Fibroblast of pulmonary artery (primary cell): Measurements from ENCODE around the gene PRXL2B.

Experiments used
- DNase-seq: peaks from one replicate; pipeline ENCODE4 v3.0.0-alpha.2; 2010; ENCODE audit warnings: low read depth
- H3K4me3 ChIP-seq: replicated peaks from 2 replicates; pipeline ENCODE4 v1.5.1; 2011; ENCODE audit warnings: low read depth, mild to moderate bottlenecking, control low read depth, low read length, moderate library complexity
- TF ChIP-seq, protein P1 (sequence below): IDR thresholded peaks from 2 replicates; pipeline ENCODE4 v1.5.1; 2011; ENCODE audit warnings: mild to moderate bottlenecking, control low read depth, low read length, inconsistent platforms; ENCODE audit errors: missing control alignments

The PRXL2B gene

DNA sequence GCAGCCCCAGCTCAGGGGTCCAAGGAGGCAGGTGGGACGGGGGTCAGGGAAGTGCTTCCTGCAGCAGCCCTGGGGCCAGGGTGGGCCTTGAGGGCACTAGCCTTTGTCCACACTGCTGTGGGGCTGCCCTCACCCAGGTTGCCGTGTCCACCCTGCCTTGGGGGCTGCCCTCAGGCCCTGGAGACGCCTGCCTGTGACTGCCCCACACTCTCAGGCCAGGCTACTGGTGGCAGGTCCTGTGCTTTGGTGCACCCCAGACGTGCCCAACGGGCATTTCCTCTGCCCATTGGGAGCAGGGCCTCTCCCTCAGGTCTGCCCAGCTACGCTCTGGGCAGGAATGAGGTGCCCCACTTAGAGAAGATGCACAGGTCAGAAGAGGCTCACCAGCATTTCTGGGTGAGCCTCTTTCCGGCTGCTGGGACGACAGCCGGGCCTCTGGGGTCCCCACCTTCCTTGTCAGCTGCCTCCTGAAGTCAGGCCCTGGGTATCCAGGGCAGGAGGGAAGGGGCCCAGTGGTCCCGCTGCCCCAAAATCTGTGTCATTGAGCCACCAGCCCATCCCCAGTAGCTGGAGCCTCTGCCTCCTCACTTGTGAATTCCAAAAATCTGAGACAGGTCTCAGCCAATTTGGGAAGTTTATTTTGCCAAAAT is 48.9 kb downstream of the PRXL2B start:
- no peak overlapping the region for H3K4me3 ChIP-seq
- no peak for DNase-seq
- TF ChIP-seq, protein P1, sequence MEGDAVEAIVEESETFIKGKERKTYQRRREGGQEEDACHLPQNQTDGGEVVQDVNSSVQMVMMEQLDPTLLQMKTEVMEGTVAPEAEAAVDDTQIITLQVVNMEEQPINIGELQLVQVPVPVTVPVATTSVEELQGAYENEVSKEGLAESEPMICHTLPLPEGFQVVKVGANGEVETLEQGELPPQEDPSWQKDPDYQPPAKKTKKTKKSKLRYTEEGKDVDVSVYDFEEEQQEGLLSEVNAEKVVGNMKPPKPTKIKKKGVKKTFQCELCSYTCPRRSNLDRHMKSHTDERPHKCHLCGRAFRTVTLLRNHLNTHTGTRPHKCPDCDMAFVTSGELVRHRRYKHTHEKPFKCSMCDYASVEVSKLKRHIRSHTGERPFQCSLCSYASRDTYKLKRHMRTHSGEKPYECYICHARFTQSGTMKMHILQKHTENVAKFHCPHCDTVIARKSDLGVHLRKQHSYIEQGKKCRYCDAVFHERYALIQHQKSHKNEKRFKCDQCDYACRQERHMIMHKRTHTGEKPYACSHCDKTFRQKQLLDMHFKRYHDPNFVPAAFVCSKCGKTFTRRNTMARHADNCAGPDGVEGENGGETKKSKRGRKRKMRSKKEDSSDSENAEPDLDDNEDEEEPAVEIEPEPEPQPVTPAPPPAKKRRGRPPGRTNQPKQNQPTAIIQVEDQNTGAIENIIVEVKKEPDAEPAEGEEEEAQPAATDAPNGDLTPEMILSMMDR, result no peak

DNA sequence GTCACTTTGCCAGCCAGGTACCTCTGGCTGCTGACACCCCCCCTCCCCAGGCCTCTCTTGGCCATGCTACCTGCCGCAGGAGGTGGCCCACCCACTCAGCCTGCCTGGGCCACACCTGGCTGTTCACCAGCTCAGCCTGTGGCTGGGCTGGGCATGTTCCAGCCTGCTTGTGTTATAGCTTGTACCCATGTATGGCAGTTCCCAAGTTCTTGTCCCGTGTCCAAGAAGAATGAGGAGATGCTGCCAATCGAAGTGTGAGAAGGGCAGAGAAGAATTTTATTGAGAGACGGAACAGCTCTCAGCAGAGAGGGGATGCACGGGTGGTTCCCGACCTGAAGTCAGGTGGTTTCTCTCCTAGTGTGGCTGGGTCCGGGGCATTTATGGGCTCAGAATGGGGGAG is 50.2 kb downstream of the PRXL2B start:
- TF ChIP-seq, protein P1, result no peak
- no peak overlapping the region for H3K4me3 ChIP-seq
- no peak for DNase-seq

DNA sequence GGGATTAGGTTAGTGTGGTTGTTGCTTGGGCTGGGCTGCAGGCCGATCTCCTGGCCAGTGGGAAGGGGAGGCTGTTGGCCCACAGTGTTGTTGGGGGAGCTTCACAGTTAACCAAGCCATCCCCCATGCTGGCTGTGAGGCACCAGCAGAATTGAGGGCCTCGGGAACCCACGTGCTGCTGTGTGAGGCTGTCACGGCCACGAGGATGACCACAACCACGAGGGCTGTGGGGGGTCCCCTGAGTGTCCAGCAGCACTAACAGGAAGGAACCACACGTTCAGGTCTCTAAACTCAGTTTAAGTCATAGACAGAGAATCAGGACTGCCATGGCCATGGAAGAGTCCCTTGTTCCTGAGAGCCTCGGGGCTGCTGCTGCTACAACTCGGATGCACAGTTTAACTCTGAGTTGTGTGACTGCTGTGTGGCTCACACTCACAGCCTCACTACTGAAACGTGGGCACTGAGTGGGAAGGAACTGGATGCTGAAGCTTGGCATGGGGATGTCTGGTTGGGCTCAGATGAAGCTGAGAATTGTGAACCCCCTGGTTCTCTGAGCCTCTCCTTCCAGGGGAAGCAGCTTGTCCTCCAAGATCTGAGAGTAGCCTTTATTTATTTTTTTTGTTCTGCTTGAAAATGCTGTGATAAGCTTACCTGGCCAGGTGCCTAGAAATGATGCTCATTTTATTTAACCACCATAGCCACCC is 51.0 kb downstream of the PRXL2B start:
- no peak overlapping the region for H3K4me3 ChIP-seq
- no peak for DNase-seq
- TF ChIP-seq, protein P1, result no peak

DNA sequence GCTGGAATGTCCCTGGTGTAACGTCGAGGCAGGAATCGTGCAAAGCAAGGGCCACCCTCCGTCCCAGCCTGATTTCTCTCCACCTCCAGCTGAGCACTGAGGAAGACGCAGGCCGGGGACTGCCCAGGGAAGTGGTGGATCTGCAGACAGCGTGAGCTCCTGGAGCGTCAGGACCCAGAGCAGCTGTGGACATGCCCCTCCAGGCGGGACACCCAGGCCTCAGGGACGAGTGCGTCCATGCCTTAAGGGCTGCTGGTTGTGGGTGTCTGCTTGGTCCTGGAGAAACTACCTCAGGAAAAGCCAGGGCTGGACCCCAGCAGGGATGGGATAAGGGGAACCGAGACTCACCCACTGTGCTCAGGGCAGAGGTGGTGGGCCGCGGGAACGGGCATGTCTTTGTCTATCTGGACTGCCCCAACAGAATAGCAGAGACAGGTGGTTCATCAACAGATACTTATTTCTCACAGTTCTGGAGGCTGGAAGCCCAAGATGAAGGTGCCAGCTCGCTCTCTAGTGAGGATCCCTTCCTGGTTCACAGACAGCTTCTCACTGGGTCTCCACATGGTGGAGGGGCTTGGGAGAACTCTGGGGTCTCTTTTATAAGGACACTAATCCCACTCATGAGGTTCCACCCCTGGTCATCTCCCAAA is 52.0 kb downstream of the PRXL2B start:
- TF ChIP-seq, protein P1, result no peak
- no peak for DNase-seq
- H3K4me3 ChIP-seq, result no peak overlapping the region

DNA sequence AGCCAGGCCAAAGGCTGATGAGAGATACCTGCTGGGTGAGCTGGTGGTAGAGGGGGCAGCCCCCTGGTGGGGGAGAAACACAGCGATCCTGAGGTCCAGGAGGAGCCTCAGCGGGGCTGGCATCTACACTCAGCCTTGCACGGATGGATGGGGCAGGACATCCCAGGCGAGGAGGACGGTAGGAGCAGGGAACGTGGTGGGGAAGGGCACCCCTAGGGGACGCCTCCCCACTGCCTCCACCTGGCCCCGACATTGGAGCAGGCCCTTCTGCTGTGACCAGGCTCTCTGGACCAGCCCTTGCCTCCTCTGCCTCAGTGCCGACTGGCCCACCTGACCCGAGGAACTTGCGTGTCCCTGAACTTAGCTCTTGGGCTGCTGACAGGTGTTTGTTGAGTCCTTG is 52.6 kb downstream of the PRXL2B start:
- TF ChIP-seq, protein P1, result no peak
- H3K4me3 ChIP-seq, result no peak overlapping the region
- no peak for DNase-seq

DNA sequence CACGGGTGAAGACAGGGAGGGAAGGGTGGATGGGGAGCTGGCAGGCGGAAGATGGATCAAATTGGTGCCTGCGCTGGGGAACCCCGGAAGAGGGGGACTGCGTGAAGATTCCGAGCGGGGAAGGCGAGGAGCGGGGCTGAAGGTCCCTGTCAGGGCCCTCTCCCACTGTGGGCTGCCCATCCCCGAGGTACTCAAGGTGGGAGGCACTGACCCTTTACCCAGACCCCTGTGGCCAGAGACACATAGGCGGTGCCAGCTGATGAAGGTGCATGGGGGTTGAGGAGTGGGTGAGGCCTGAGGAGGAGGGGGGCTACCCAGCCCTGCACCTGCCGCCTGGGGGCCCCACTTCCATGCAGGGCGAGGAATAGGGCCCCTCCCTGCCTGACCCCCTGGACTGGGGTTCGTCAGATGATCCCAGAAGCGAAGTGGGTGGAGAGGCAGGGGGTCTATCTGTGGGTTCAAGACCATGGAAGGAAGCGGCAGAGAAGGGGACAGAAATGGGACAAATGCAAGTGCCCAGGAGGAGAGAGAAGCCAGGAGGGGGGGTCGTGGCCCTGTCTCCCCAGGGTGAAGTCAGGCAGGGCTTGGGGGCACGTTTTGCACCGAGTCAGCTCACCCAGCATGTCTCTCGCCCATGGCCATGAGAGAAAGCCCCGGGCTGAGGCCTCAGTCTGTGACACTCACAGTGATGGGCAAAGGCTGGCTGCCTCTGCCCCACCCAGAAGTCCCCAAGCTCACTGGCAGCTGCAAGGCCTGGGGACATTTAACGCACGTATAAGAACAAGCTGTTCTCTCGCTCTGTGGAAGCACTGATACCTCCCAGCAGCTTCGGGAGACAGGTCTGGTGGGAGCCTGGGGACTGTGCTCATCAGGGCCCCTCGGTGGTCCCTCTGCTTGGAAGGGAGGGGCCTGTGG is 53.3 kb downstream of the PRXL2B start:
- no peak overlapping the region for H3K4me3 ChIP-seq
- no peak for DNase-seq
- TF ChIP-seq, protein P1, result no peak
